Islet precursor cell (in vitro differentiated cells): ENCODE measurements around the gene RBP2.
"Not testable (repeated sequence)": the region's sequence is repeated elsewhere in the genome, so short reads cannot be mapped to it uniquely, and the experiment has no call there.

ENCODE experiments used
- DNase-seq: peaks from one replicate; pipeline ENCODE4 v3.0.0-alpha.2; 2018

RBP2 gene

GRCh38 chr3:139440639-139441556 is 35.4 kb downstream of the RBP2 start:
- no peak for DNase-seq

DNA sequence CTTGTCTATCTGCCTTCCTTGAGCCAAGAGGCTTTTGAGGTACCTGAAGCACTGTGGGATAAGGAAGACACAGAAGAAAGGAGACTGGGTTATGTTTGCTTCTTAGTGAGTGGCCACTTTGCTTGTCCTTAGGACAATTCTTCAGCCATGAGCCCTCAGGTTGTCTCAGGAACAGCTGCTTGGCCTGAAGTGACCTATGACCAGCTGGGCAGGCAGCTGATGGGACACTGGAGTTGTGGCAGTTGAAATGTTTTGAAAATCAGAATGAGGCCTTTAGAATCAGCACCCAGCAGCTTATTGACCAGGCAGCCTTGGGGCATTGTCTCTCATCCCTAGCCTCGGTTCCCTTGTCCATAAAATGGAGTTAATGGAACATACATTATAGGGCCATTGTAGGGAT is 37.0 kb downstream of the RBP2 start:
- DNase-seq = no peak

DNA sequence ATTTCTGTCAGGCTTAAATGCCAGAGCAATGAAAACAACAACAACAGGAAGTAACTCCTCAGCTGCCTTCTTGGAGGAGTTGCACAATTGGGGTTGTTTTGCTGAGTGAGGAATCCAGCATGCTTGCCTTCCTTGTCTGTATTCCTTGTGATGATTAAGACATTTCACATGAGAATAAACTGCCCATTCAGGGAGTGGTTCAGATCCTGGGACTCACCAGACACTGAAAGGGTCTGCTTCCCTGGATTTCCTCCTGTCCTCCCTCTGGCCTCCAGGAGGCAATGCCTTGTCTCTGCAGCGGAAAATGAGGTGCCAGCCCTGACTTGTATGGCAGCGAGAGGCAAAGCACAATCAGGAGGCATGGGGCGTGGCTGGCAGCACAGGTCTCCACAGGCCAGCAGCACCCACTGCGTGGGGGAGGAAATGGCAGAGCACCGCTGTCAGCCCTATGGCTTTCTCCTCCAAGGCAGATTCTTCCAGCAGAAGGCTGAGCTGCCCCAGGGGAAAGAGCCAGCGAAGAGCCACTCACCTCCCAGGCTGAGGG is 41.5 kb downstream of the RBP2 start:
- DNase-seq = peak; percentile 57

DNA sequence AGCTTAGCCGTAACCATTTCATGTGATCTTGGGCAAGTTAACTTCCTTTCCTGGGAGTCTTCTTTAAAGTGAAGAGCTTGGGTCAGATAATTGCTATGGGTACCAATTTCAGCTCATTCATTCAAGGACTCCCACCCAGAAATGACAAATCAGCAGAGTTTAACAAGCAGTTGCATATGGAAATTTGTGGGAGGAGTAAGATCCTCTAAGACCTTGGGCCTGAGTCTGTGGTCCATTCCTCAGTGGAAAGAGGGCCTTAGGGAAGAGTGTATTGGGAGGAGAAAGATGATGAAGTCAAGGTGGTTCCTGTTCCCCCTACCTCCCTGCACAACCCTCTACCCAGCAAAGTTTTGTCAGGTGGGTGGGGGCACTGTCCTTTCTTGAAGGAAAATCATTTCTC is 42.1 kb downstream of the RBP2 start:
- no peak for DNase-seq

GRCh38 chr3:139433089-139433488 is 43.2 kb downstream of the RBP2 start:
- DNase-seq = no peak

DNA sequence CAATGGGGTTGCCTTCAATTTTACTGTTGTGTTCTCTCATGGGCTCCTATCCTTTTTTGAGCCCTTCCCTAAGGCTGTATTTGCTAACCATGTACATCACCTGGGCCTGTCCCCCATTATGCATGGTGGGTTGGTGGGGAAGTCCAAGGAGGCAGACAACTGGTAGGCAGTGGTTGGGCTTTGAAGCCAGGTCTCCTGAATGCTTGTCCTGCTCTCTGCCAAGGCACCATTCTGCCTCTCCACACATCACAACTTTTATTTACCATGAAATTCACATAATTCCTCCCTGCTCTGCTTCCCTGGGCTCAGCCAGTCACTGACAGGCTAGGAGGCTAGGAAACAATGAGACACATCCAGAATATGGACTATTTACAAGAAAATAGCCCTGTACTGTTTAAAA is 45.8 kb downstream of the RBP2 start:
- no peak for DNase-seq

DNA sequence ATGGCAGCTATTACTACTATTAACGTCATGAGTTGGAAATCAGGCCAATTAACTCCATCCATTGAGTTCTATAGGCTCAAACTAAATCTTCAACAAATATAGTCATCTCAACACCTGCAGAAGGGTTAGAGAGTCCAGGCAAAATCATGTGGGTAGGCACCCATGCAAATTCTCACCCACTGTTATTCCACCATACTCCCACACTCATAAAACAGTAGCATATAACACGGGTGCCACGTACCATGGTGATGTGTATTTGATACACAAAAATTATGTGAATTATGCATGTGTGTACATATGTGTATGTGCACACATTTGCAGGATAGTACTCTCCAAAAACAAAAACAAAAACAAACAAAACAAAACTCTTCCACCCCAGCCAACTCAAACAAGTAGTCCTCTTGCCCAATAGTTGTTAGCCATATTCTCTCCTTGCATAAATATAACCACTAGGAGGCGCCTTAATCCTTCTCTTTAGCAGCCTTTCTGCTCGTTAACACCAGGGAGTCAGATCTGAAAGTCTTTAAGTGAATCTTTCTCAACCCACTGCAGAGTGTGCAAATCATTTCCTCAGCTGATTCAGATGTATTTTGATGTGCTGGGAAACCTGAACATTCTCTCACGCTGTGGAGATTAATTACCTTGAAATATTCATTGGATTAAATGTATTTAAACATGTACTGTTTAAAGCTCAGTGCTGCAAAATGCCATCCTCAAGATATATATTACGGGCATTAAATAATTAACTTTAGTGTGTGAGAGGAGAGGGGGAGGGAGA is 48.8 kb downstream of the RBP2 start:
- DNase-seq = no peak

DNA sequence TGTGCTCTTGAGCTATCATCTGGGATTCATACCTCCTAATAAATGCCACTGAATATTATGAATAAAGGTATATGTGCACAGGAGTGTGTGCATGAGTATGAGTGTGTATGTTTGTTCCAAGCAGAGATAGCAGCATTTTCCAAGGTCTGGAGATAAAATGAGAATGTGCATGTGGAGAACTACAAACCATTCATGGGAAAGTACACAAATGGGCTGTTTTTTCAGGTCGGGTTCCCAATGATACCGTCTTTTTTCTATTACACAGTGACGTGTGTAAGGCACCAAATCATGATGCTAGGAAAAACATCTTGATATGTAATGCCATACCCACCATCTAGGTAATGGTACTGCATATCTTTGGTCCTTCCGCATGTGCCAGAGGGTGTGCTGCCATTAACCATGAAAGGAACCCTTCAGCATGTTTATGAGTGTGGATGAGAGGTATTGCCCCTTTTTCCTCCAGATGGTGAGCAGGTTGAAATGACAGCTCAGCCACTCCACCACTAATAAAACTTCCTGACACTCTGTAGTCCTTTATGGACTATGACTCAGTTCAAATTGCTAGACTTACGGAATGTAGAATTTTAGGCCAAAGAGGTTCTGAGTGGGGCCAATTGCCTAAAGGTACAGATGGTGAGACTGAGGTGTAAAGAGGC is 50.4 kb downstream of the RBP2 start:
- DNase-seq = no peak

DNA sequence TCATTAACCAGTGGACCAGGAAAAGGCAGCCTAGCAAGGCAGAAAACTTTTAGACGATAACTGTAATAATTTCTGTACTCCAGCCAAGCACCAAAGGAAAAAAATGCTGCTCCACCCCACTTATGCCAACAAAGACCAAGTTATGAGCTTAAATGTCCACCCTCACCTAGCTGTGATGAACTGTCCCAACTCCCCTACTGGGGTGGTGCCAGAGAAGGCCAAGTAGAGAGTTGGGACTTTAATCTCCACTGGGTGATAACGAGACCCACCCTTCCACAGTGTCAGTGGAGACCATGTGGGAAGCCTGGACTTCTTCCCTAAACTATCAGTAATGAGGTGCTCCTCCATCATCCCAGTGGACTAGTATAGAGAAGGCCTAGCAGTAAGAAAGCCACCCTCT is 53.1 kb downstream of the RBP2 start:
- no peak for DNase-seq

- no peak for DNase-seq
Observed at GRCh38 chr3:139421460-139421859, 54.9 kb downstream of the RBP2 start.

DNA sequence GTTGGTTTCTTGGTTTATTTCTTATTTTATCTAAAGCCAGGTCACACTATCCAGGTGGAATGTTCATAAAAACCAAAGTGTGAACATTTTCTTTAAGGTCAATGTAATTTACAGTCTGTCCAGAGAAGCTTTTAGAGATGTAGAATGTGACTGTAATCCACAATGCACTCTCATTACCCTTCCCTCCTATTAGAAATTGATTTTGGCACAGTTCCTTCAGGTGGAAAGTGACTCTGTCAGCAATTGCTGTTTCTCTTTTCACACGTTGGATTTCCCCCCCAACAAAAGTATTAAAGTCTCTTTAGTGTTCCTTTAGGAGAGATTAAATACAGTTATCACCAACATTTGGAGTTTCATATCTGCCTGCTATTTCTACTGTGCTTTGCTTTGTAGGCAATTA is 55.3 kb downstream of the RBP2 start:
- DNase-seq = no peak

DNA sequence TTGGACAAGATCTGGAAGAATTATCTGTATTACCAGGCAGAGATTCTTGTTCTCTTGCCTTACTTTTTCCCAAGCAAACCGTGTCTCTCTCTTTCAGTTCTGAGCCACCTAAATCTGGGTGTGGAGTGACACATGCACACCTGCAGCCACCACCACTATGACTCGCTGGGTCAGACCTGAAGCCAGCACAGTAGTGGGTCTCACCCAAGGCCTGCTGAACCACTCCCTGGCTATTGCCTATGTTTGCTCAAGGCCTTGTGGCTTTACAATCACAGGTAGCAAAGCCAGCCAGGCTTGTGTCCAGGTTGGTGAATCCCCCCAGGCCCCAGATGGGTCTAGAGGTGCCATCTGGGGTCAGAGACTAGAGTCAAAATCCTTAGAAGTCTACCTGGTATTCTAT is 58.2 kb downstream of the RBP2 start:
- no peak for DNase-seq

GRCh38 chr3:139416275-139416674 is 60.0 kb downstream of the RBP2 start:
- no peak for DNase-seq

DNA sequence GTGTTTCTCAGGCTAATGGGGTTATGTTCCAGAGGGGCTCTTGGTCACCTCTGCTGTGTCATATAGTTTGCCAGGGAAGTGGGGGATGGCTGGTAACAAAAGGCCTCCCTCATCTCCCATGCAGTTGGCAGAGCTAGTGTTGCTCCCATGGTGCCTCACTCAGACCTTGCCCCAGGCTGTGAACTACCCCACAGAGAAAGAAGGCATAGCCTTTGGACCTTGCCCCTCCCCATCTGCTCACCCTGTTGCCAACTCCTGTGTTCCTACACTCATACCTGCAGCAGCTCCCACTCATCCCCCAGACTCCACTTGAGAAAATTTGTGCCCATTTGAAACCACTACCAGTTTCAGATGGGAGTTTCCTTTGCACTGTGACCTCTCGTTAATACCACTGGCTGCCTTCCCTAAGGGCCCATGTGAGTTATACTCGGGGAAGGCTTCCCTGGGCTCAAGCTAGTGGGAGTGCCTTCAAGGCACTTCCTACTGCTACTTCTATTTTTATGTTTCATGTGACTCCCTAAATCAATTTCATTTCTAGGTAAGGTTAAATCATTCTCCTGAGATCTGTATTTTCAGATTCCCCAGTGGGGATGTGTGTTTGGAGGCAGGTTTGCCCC is 61.6 kb downstream of the RBP2 start:
- no peak for DNase-seq

DNA sequence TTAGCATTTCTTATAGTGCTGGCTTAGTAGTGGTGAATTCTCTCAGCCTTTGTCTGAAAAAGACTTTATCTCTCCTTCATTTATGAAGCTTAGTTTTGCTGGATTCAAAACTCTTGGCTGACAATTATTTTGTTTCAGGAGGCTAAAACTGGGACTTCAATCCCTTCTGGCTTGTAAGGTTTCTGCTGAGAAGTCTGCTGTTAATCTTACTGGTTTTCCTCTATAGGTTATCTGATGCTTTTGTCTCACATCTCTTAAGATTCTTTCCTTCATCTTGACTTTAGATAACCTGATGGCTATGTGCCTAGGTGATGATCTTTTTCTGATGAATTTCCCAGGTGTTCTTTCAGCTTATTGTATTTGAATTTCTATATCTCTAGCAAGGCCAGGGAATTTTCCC is 63.4 kb downstream of the RBP2 start:
- DNase-seq = not testable (repeated sequence)
